HS-5 (cell line): ENCODE results near the gene PLP1.

Experiments
- DNase-seq: peaks from one replicate; pipeline ENCODE4 v3.0.0-alpha.2; 2012; ENCODE audit warnings: low read depth

Gene PLP1

DNA sequence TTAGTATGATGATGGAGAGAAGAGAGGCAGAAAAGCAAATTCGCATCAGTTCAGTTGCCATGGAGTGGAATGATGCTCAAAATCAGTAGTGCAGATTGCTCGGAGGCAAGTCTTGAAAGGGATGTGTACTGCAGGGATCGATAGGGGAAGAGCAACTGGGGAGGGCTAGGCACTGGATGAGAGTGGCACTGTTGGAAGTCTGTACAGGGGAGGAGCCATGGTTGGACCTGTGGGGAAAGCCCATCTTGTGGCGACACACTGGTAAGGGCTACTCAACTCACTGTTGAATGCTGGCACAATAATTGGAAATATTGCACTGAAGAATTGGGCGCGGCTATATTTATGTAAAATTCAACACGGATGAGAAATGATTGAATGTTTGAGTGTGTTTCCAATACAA lies 54.2 kb downstream of the PLP1 start:
- DNase-seq: no peak

DNA sequence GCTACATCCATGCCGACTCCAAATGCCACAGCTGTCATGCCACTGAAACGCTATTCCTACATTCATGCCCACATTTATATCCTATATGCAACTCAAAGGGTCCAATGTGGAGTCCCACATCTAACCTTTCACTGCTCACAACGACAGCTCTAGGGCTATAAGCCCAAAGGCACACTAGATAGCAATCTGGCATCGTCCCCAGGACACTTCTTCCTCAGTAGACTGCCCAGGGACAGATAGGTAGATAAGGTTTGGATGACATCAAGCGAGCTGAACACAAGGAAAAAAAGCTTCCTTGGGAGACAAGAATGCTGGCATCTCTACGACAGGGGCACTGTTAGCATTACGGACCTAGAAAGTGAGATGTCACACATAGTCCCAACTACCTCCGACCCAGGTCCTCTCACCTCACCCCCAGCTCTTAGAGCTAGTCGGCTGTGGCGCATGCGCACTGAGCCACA lies 54.7 kb downstream of the PLP1 start:
- no peak for DNase-seq

- no peak for DNase-seq
Measured at GRCh38 chrX:103831803-103832544, 55.3 kb downstream of the PLP1 start, which contains the start of gene RAB9B. Gene RAB9B, minus strand, starts transcription at chrX:103832257. Its CDS starts 6,473 bp downstream, at chrX:103825784.

GRCh38 chrX:103839404-103839803 lies 62.8 kb downstream of the PLP1 start:
- DNase-seq: no peak
